Astrocyte of the spinal cord (primary cell): ENCODE data around the gene COPS7A.

Source experiments
- DNase-seq: peaks from one replicate; pipeline ENCODE4 v3.0.0; 2011; ENCODE audit warnings: low read depth, low spot score
- H3K4me3 ChIP-seq: 2 replicates; pipeline ENCODE4 v1.5.1; 2011; ENCODE audit warnings: low read depth, mild to moderate bottlenecking, low read length, moderate library complexity
- CTCF ChIP-seq: IDR thresholded peaks from 2 replicates; pipeline ENCODE4 v1.5.1; 2012; ENCODE audit warnings: low read depth, mild to moderate bottlenecking, low read length, inconsistent platforms
- in situ Hi-C: cut with HindIII; loops from 2 replicates; pipeline ENCODE4 v1.10.0; 2017; ENCODE audit warnings: low sequenced_read_pairs

COPS7A gene

DNA sequence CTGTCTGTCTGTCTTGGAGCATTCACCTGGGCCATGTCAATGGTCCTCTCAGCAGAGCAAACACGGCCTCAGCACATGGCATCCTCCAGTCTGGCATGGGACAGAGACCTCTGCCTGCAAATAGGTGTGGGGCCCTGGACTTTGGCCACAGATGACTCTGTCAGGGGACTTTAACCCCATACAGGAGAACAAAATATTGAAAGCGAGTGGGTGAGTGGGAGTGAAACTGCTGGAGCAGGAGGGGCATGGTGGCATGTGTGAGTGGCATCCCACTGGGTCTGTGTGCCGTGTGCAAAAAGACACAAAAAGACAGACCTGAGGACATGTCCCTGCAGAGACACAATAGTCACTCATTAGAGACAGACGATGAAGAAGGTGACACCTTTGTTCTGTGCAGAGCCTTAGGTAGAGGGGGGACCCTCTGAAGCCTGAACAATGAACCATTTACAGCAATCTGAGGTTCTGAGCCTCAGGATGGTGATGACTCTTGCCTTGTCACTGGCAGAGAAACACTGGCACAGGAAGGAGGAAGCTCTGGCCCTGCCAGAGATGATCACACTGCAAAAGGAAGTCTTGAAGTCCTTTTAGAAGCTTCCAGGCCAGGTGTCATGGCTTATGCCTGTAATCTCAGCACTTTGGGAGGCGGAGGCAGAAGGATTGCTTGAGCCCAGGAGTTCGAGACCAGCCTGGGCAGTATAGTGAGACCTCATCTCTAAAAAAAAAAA is 56.0 kb downstream of the COPS7A start:
- no peak for TF ChIP-seq CTCF
- in situ Hi-C loops, result no loop called here
- DNase-seq, result no peak
- no peak overlapping the region for H3K4me3 ChIP-seq

DNA sequence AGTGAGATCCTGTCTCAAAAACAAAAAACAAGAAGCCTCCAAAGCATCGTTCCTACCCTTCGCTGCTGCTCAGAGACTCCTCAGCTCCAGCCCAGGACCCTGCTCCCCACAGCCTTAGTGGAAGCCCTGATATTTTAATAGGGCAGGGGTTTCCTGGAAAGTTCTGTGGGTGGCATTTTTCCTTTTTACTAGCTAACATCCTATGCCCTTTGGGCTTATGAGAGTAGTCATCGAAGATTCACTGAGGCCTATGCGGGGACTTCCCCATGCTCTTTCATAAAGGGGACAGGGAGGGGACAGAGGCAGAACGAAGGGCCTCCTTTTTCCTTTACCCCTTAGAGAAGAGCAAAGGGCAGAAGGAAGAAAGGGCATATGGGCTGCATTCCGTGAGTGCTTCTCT is 56.7 kb downstream of the COPS7A start:
- no peak for TF ChIP-seq CTCF
- in situ Hi-C loops, result no loop called here
- no peak for DNase-seq
- H3K4me3 ChIP-seq, result no peak overlapping the region
